Fibroblast of peridontal ligament (primary cell): ENCODE data around the gene CNPY2.
"Not testable (repeated sequence)": the region's sequence is repeated elsewhere in the genome, so short reads cannot be mapped to it uniquely, and the experiment has no call there.

Experiments used
- DNase-seq: peaks from one replicate; pipeline ENCODE4 v3.0.0-alpha.2; 2010; ENCODE audit errors: extremely low read depth

The CNPY2 gene

GRCh38 chr12:56333679-56334489 lies 18.1 kb upstream of the CNPY2 start, which contains the start of gene PAN2:
Gene PAN2, minus strand, starts transcription at chr12:56334000. Its CDS starts 906 bp downstream, at chr12:56333094.
- peak; percentile 98 for DNase-seq

DNA sequence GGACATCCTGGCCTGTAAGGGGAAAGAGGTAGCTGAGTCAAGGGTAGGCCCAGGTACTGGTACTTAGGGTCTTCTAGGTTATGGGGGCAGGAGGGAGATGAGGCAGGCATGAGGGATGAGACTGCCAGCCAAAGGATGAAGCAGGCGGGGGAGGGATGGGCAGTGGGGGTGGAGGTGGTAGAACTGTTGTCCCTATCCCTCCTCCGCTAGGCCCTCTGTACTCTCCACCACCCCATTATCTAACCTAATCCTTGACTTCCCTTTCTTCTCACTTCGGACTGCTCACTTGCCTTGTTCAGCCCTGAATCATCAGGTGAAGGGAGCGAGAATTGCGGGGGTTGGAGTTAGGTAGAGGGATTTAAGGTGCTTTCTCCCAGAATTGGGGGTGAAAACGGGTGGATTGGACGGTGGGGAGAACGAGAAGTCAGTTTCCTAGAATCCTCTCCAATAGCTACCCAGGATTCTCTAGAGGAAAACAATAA lies 17.4 kb upstream of the CNPY2 start:
- DNase-seq = no peak

DNA sequence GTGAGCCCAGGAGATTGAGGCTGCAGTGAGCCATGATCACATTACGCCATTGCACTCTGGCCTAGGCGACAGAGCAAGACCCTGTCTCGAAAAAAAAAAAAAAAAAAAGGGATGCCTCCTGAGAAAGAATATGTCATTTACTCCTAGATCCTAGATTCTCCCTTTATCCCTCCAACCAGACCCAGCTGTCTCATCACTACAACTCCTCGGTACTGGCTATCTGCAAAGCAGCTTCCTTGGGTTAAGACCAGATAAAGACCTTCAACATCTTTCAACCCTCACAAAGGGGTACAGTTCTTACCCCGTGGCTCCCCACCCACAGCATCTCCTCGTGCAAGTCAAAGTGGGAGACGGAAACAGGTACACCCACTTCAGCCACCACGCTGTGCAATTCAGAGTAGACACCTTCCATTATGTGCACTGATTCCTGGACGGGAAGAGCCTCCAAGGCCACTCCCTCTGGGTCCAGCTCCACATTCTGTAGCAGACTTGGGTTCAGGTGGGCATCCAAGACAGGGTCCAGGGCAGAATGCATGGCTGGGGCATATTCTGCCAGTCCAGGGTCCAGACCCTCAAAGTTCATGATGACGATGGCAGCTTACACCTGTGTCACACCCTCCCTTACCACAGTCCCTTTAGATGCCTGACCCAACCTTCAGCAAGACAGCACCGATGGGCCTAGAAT lies 16.9 kb upstream of the CNPY2 start:
- DNase-seq = no peak

DNA sequence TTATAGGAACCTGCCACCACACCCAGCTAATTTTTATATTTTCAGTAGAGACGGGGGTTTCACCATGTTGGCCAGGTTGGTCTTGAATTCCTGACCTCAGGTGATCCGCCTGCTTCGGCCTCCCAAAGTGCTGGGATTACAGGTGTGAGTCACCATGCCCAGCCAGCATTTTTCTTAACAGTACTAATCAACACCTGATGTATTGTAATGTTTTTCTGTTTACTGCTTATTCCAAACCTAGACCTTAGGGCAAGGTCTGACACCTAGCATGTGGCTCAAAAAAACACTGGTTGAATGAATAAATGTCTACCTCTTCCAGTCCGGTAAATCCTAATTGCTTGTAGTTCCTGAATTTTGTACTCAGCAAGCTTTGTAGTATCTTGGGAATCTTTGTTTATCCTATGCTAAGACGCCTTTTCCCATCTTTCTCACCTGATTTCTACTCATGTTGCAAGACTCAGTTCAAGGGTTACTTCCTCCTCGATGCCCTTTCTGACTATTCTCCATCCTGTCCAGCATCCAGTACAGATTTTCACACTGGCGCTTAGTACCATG lies 15.2 kb upstream of the CNPY2 start:
- no peak for DNase-seq

DNA sequence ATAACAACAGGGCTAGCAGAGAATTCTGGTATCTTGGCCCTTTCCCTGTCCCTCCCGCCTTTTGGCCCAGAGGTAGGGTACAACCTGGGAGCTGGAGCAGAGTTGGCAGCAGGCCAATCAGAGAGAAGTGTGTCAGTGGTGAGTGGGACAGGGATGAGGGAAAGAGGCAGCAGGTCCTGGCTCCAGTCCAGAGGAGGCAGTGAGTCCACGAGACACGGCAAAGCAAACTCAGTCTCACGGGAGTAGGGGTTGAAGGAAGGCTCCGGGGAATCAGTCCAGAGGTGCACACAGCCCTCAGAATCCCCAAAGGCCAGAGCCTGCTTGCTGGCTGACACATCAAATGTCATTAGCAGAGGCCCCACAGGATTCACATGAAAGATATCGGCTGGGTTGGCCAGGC lies 10.7 kb upstream of the CNPY2 start:
- no peak for DNase-seq

GRCh38 chr12:56326126-56326525 lies 10.3 kb upstream of the CNPY2 start:
- DNase-seq = no peak

DNA sequence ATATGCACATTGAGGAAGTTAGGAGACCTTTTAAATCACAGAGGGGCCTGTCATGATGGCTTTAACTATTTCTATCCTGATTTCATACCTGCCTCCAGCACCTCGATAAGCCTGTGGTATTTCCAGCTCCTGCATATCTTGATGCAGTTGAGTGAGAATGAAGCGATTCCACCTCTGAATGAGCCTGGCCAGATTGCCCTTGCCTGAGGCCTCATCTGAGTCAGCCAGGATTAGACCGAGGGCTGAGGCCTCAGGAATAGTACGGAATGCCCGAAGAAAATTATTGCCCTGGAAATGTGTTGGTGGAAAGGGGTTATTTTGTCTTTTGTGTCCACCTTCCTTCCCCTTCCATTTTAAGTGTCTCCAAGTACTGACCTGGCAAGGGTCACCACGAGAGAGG lies 8.4 kb upstream of the CNPY2 start:
- no peak for DNase-seq

DNA sequence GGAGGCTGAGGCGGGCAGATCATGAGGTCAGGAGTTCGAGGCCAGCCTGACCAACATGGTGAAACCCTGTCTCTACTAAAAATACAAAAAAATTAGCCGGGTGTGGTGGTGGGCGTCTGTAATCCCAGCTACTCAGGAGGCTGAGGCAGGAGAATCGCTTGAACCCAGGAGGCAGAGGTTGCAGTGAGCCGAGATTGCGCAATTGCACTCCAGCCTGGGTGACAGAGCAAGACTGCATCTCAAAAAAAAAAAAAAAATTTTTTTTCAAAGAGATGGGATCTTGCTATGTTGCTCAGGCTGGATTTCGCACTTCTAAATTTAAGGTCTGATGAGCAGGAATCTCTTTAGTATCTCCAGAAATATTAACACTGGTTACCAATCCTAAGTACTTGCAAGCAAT lies 5.8 kb upstream of the CNPY2 start:
- not testable (repeated sequence) for DNase-seq

- DNase-seq = no peak
Measured at GRCh38 chr12:56321027-56321426, 5.2 kb upstream of the CNPY2 start.

GRCh38 chr12:56317675-56318074 lies 1.9 kb upstream of the CNPY2 start:
- no peak for DNase-seq

DNA sequence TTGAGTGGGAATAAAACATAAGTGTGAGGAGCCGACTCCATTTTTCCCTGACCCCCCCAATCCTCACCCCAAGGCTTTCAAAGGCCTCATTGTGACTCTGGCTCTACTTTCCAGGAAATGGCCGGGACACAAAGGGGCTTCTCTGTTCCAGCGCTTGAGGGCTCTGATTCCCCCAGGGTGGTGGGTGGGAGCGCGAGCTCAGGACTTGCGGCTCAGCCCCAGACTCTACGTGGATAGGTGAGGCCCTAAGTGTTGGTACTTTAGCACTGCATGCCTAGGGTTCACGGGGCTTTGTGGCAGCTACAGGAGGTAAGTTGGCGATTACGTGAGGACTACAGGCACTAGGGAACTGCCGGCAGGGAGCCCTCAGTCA lies 553 bp downstream of the CNPY2 start:
- no peak for DNase-seq

DNA sequence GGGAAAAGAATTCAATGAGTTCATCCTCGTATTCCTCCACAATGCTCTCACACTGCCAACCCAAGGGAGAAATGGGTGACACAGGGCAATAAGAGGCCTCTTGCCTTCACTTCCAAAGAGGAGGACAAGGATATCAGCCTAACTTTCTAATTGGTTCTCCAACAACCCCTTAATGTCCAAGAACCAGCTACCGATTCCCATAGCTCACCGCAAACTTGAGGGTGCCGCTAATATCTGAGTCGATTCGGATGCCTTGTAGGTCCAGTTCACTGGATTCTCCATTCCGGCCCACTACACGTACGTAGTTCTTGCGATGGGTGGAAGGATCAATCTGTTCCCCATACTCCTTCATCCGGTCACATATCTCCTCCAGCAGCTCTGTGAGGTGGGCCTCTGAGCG lies 4.8 kb downstream of the CNPY2 start:
- DNase-seq = no peak

DNA sequence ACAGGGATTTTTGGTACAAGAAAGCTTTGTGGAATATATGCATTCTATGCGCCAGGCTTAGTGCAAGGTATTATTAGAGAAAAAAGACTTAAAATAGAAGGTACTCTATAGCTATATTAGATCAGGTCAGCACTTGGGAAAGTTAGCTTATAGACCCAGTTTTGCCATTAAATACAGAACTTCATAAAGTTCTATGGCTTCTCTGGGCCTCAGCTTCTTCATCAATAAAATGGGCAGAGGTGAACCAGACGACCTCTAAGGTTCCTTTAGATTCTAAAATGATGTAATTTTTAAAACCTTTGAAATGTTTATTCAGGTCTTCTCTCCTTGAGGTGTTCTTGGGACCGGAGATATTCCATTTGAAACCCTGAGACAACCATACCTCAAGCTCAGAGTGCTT lies 7.1 kb downstream of the CNPY2 start:
- no peak for DNase-seq

DNA sequence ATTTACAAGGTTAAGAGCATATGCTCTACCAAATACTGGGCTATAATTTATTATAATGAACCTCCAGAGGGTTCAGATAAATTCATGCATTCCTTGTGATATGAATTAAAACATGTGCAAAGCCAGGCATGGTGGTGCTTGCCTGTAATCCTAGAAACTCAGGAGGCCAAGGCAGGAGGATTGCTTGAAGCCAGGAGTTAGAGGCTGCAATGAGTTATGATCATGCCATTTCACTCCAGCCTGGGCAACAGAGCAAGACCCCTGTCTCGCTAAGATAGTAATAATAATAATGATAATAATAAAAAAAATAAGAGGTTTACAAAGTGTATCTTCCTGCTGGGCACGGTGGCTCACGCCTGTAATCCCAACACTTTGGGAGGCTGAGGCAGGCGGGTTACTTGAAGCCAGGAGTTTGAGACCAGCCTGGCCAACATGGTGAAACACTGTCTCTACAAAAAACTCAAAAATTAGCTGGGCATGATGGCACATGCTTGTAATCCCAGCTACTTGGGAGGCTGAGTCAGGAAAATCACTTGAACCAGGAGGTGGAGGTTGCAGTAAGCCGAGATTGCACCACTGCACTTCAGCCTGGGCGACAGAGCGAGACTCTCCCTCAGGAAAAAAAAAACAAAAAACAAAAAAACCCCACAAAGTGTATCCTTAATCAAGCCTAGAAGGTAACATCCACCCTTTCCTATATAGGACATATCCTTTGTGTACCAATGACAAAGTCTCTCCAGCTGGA lies 8.4 kb downstream of the CNPY2 start:
- no peak for DNase-seq

DNA sequence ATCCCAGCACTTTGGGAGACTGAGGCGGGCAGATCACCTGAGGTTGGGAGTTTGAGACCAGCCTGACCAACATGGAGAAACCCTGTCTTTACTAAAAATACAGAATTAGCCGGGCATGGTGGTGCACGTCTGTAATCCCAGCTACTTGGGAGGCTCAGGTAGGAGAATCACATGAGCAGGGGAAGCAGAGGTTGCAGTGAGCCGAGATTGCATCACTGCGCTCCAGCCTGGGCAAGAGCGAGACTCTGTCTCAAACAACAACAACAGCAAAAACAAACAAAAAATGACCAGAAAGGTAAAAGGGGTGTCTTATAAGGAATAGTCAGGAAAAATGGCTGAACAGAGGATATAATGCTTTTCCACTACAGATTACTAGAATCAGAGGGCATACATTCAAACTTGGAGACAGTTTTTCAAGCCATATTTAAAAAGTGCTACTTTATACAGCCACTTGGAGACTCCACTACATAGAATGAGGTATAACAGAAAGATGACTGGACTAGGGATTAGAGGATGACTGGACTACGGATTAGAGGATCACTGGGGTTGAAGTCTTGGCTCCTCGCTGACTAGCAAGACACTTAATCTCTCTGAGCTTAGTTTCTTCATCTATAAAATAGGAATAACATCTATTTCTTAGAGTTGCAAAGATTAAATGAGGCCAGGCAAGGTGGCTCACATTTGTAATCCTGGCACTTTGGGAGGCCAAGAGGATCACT lies 10.8 kb downstream of the CNPY2 start:
- DNase-seq = no peak

DNA sequence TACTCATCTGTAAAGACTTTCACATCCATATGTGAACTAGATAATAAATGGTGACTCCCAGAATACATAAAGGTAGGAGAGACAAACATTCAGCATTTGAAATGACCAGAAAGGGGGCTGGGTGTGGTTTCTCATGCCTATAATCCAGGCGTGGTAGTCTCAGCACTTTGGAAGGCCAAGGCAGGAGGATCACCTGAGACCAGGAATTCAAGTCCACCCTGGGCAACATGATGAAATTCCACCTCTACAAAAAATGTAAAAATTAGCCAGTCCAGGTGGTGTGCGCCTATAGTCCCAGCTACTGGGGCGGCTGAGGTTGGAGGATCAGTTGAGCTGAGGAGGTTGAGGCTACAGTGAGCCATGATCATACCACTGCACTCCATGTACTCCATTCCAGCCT lies 11.5 kb downstream of the CNPY2 start:
- no peak for DNase-seq

DNA sequence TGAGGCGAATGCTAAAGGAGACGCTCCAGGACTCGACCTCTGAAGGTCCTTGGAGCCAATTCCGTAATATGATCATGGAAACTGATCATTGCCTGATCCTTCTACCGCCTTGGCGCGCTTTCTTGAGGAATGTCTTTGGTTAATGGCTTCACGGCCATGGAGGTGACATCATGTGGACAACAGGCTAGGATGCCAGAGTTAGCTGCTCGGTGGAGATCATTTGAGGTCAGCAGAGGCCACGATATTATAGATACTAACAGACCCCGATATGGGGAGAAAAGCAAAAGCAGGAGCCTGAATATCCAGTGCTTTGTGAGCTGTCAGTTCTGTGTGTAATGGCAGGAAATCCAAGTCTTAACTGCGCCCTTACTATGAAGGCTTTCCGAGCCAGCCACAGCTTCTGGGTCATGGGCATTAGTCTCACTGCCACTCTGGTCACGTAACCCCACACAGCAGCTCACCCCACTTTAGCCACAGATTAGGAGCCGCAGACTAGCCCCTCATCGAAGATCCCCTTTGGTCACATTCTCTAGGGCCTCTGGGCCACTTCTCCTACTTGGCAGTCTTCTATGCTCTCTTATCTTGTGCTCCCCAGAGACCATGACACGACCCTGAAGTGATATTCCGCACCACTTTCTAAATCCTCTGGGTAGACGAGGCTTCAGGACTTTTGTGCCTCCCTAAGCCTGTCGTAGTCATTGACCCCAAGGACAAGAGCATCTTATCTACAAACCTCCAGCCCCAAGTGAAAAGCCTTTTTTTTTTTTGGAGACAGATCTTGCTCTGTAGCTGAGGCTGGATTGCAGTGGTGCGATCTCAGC lies 14.9 kb downstream of the CNPY2 start:
- DNase-seq = no peak

DNA sequence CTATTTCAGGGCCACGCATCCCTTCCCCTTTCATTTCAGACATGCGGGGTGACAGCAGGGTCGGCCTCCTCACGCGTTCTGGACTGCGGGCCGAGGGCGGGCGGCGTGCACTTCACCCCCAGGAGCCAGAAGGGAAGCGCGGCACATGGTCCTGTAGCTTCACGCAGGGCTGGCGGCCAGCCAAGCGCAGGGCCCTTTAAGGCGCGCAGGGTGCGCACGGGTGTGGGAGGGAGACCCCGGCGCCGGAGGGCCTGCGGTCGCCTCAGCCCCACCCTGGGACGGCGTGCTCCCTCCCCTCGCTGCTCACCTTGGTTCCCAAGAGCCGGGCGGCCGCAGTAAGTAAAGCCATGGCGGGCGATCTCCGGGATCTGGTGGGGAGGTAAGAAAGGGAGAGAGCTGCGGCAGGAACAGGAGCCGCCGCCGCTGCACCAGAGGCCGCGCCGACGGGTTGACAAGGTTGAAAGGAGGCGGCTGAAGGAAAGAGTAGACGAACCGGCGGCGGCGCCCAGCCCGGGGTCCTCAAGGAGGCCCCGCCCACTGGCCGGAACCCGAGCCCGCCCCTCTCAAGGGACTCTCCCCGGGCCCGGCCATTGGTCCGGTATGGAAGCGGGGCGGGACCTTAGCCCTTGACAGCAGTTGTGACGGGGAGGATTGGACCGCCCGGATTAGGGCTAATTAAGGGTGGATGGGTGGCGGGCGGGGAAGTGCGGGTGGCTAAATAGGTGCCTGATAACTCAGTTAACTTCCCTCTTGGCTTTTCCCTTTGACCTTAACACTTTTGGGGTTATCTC lies 15.7 kb downstream of the CNPY2 start, which contains the start of gene CS:
Gene CS (minus strand): TSS at position 478 of the 791 bp plus-strand sequence. CDS start 129 bp downstream, at position 349.
- DNase-seq = peak; percentile 95

- peak; percentile 32 for DNase-seq
Measured at GRCh38 chr12:56299308-56299852, 16.4 kb downstream of the CNPY2 start.
